Activated T-cell treated with anti-CD3 and anti-CD28 coated beads, Interleukin-2, amount 50 U/mL, for 24 hours (primary cell): ENCODE data around the gene HOXA9.

ENCODE experiments used
- DNase-seq: peaks from one replicate; pipeline ENCODE4 v3.0.0-alpha.2; 2020
- H3K27ac Mint-ChIP-seq: 2 replicates; pipeline ENCODE4 v1.8.0; 2020; ENCODE audit warnings: mild to moderate bottlenecking, mixed read lengths
- H3K27me3 Mint-ChIP-seq: 2 replicates; pipeline ENCODE4 v1.8.0; 2020; ENCODE audit warnings: mixed read lengths
- H3K36me3 Mint-ChIP-seq: 2 replicates; pipeline ENCODE4 v1.8.0; 2020; ENCODE audit warnings: low read depth, mixed read lengths
- H3K4me1 Mint-ChIP-seq: 2 replicates; pipeline ENCODE4 v1.8.0; 2020; ENCODE audit warnings: low read depth, mixed read lengths
- H3K4me3 Mint-ChIP-seq: 2 replicates; pipeline ENCODE4 v1.8.0; 2020; ENCODE audit warnings: mild to moderate bottlenecking, moderate library complexity, mixed read lengths
- H3K9me3 Mint-ChIP-seq: 2 replicates; pipeline ENCODE4 v1.8.0; 2020; ENCODE audit warnings: mixed read lengths

Gene HOXA9

DNA sequence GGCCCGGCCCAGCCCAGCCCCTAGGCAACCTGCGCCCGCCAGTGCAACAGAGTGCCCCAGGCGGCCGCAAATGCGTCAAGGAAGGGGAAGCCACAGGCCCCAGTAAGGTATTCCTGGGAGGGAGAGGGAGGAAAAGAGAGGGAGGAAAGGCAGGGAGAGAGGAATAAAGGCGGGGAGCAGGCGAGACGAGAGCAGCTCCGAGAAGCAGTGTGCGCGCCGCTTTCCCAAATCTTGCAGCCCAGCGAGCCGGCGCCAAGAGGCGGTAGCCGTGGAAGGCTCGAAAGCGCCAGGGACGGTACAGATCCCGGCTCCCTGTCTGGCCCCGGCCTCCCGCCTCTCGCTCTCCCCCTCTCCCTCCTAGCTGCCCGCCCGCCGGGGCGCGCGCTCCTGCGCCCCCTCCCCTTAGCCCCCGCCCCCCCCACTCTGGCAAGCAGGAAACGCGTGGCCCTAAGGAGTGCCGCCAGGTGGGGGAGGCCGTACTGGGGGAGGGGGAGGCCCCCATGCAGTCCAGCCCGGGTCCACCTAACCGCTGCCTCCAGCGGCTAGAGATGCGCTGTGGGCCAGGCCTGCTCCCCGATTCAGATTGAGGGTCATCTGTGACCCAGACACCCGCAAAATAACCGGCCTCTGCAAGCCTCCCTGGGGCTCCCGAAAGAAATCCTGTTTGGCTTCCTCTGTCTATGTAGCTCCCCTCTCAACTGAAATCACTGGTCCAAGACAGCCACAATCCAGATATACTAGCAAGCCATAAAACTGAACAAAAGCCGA lies 4.5 kb upstream of the HOXA9 start:
- H3K27ac Mint-ChIP-seq = no peak overlapping the region

DNA sequence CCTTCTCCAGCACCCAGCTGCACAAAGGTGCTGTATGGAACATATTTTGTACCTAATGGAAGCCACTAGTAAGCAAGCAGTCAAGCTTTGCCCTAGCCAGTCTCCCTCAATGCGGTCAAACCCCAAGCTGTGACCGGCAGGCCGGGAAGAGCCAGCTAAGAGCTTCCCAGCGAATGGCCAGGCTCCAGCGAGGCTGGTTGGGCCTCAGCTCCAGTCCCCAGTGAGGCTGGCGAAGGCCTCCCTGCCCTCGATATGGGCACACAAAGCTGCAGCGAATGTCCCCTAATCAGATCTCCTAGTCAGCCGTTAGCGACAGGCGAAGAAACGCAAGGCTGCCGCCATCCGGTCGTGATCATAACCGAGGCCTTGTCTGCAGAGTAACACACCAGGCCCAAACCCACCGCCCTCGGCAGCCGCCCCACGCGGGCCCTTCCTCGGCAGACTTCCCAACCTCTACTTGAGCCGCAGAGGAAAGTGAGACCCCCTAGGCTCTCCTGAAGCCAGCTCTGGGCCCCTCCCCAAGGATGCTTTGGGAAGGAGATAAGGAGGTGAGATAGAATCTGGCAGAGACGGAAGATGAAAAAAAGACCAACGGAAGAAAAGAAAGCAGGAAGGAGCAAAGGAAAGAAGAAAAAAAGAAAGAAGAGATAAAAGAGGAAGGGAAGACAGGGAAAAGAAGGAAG lies 3.1 kb upstream of the HOXA9 start:
- peak; percentile 59 for DNase-seq
- Mint-ChIP-seq H3K4me1 (peaks cover 49% of the 10 kb centered on the region), H3K9me3 (no peaks in the 10 kb centered on the region), H3K4me3 (no peak overlapping the region), H3K36me3 (no peaks in the 10 kb centered on the region), H3K27me3 (peaks cover 84% of the 10 kb centered on the region), H3K27ac (peak overlapping the region; percentile 30)

More for the DNA sequence above, 4.5 kb upstream of the HOXA9 start:
- peak; percentile 32 for DNase-seq
- H3K9me3 Mint-ChIP-seq = no peaks in the 10 kb centered on the region
- peaks cover 41% of the 10 kb centered on the region for H3K4me1 Mint-ChIP-seq
- H3K36me3 Mint-ChIP-seq = no peaks in the 10 kb centered on the region
- no peak overlapping the region for H3K4me3 Mint-ChIP-seq
- H3K27me3 Mint-ChIP-seq = peaks cover 78% of the 10 kb centered on the region

DNA sequence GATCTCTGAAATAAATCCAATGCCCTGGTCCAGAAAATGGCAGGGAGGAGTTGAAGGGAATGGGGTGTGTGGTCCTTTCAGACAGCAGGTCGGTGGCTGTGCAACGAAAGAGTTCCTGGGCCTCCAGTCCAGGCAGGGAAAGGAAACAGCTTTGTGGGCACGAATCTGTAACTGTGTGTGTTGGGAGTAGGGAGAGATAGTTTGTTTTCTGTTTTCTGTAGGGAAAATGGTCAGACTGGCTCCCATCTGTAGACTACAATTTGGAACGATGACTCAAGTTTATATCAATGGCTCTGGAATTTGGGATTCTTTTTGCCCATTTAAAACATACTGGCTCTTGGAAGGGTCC lies 2.6 kb upstream of the HOXA9 start:
- Mint-ChIP-seq H3K4me1 (peaks cover 49% of the 10 kb centered on the region), H3K27me3 (peaks cover 89% of the 10 kb centered on the region), H3K4me3 (no peak overlapping the region), H3K27ac (peak overlapping the region; percentile 30), H3K36me3 (no peaks in the 10 kb centered on the region), H3K9me3 (no peaks in the 10 kb centered on the region)
- DNase-seq = peak; percentile 20

DNA sequence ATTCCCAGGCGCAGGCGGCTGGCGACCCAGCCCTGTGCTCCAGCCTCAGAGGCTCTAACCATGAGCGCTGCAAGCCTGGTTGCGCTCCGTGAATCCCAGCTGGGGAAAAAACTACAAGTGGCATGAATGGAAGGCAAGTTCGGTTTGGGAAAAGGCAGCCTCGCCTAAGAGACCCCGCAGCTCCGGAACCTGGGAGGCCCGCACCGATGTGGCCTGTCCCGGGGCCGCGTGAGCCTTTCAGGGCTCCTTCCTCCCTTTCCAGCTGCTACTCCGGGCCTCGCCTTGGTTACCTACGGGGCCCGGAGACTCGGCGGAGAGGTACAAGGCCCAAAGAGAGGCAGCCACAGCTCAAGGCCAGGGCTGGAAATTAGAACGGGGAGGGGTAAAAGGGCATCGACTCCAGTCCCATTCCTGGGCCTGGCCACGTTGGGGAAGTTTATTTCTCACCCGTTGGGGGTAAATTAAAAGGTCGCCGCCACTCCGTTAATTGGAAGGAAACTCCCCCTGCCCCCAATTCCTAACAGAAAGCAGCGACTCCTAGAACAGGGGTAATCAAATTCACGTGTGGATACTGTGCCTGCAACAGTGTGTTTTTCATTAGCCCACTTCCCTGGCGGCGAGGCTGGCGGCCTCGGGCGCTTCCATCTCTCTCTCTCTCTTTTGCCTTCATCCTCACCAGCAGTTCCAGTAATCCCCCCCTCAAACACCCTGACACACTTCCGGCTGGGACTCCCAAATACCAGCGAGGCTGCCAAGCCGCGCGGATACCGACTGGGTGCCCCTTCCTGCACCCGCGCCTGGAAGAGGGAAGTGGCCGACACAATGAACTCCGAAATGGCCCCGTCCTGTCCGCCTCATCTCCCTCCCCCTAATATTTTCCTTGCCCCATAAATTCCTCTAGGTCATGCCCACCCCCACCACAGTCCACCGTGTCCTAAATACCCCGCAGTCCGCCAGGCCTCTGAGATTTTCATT lies 1.5 kb upstream of the HOXA9 start:
- Mint-ChIP-seq H3K27ac (peak overlapping the region; percentile 26), H3K4me1 (peaks cover 40% of the 10 kb centered on the region), H3K4me3 (peak overlapping the region; percentile 21)

DNA sequence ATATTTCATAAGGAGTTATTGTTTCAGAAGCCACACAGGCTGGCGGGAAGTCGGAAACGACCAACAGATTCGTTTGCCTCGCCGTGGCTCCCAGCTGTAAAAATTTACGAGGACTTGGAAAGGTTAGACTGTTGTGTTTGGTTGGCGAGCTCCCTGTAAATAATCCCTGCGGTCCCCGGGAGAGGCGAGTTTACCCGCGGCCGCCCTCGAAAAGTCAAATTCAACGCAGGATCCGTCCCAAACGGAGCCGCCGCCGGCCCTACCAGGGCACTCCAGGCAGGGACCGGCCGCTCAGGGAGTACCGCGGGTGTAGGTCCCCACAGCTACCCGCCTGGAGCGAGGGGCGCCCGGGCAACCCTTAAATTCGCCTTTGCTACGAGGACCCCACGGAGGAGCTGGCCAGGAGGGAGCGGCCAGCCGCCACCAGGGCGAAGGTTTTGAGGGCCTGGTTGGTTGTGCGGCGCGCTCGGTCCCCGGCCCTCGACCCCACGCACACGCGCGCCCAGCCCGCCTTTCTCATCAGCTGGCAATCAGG lies 726 bp upstream of the HOXA9 start:
- H3K36me3 Mint-ChIP-seq = no peaks in the 10 kb centered on the region
- H3K4me1 Mint-ChIP-seq = peaks cover 36% of the 10 kb centered on the region
- peak; percentile 47 for DNase-seq
- H3K27ac Mint-ChIP-seq = peak overlapping the region; percentile 79
- no peaks in the 10 kb centered on the region for H3K9me3 Mint-ChIP-seq
- peak overlapping the region; percentile 33 for H3K4me3 Mint-ChIP-seq
- peaks cover 88% of the 10 kb centered on the region for H3K27me3 Mint-ChIP-seq

More for the DNA sequence above, 1.5 kb upstream of the HOXA9 start:
- peak; percentile 43 for DNase-seq
- H3K27me3 Mint-ChIP-seq = peaks cover 91% of the 10 kb centered on the region
- H3K36me3 Mint-ChIP-seq = no peaks in the 10 kb centered on the region
- no peaks in the 10 kb centered on the region for H3K9me3 Mint-ChIP-seq

DNA sequence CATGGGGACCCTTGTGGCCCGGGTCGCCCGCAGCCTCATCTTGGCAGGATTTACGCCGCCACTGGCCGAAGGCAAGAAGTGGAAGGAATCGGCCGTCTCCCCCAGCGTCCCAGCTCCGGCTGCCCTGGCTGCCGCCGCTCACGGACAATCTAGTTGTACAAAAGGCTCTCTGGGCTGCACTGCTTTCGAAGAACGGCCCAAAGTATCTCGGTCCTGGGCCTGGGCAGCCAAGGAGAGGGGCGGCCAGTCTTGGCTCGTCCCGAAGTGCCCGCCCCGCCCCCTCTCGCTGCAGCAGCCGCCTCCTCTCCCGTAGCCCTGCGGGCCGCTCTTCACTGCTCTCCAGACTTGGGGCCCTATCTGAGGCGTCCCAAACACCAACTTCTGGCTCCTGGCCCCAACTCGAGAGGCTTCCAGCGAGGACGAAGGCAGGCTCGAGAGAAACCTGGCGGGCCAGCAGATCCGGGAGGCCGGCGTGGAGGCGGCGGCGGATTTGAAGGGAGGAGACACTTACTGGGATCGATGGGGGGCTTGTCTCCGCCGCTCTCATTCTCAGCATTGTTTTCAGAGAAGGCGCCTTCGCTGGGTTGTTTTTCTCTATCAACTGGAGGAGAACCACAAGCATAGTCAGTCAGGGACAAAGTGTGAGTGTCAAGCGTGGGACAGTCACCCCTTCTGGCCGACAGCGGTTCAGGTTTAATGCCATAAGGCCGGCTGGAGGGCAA lies 809 bp downstream of the HOXA9 start:
- peak; percentile 53 for DNase-seq
- H3K4me3 Mint-ChIP-seq = peak overlapping the region; percentile 20
- H3K9me3 Mint-ChIP-seq = no peaks in the 10 kb centered on the region

DNA sequence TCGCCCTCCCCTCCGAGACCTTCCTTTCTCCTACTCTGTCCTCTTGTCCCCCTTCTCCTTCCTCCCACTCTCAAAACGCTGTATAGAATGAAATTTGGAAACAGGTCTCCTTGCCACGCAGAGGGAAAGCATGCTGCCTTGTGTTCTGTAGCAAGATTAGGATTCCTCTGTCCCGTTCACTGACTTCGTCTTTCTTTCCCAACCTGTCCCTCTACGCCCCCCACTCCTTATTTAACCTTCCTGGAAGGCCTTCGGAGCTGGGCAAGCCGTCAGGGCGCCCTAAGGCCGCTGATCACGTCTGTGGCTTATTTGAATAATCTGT lies 1.3 kb downstream of the HOXA9 start:
- no peaks in the 10 kb centered on the region for H3K36me3 Mint-ChIP-seq
- peaks cover 37% of the 10 kb centered on the region for H3K4me1 Mint-ChIP-seq
- H3K27ac Mint-ChIP-seq = peak overlapping the region; percentile 3
- no peaks in the 10 kb centered on the region for H3K9me3 Mint-ChIP-seq
- no peak overlapping the region for H3K4me3 Mint-ChIP-seq
- no peak for DNase-seq
- H3K27me3 Mint-ChIP-seq = peaks cover 89% of the 10 kb centered on the region

More for the DNA sequence above, 809 bp downstream of the HOXA9 start:
- H3K36me3 Mint-ChIP-seq = no peaks in the 10 kb centered on the region
- peak overlapping the region; percentile 59 for H3K27ac Mint-ChIP-seq
- H3K27me3 Mint-ChIP-seq = peaks cover 89% of the 10 kb centered on the region
- peaks cover 37% of the 10 kb centered on the region for H3K4me1 Mint-ChIP-seq

DNA sequence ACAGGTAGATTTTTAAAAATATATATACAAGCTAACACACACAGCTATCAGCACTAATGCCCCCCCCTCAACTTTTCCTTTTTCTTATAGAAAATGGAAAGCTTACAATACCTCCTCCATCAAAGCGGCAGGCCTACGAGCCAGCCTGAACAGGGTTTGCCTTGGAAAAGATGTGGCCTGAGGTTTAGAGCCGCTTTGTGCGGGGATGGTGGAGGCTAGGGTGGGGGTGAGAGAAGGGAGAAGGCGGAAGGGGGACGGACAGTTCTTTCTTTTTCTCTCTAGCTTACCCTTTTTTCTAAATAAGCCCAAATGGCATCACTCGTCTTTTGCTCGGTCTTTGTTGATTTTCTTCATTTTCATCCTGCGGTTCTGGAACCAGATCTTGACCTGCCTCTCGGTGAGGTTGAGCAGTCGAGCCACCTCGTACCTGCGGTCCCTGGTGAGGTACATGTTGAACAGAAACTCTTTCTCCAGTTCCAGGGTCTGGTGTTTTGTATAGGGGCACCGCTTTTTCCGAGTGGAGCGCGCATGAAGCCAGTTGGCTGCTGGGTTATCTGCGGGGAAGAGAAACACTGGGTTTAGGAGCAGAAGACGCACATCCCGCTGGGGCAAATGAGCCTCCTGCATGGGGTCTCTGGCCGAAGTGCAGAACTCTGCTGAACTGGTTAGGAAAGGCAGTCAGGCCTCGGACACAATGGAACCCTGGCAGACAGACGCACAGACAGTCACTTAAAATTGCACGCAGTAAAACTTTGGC lies 1.9 kb downstream of the HOXA9 start:
- H3K4me1 Mint-ChIP-seq = peaks cover 35% of the 10 kb centered on the region
- no peak overlapping the region for H3K27ac Mint-ChIP-seq
- H3K36me3 Mint-ChIP-seq = no peaks in the 10 kb centered on the region
- peak; percentile 30 for DNase-seq
- H3K27me3 Mint-ChIP-seq = peaks cover 89% of the 10 kb centered on the region
- no peak overlapping the region for H3K4me3 Mint-ChIP-seq
- H3K9me3 Mint-ChIP-seq = no peaks in the 10 kb centered on the region

DNA sequence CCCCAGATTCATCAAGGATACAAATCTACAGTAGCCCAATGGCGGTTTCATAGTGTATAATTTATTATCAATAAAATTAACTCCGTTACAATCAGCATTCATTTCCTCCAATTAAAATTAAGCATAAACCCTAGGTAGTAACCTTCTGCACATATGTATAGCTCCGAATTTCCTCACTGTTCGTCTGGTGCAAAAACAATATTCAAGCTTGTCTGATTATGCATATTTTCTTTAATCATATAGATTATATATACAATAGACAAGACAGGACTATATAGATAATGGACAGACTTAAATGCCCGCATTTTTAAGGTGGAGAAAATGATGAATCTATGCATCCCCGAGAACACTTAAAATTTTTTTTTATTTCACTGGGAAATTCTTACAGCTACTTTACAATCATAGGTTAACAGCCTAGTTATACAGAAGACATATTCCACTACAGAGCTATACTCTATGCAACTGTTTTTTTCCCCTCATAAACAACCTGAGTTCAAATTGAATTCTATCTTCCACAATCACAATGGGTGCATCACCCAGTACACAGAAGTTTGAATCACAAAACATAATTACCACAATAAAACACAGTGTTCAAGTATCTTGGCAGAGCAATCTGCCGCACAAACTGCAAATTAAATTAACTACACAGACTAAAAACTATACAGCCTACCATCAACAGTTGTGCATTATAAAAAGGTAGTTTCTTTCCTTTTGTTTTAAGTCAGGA lies 2.6 kb downstream of the HOXA9 start:
- DNase-seq = no peak
- Mint-ChIP-seq H3K9me3 (no peaks in the 10 kb centered on the region), H3K4me3 (no peak overlapping the region), H3K27me3 (peaks cover 89% of the 10 kb centered on the region), H3K4me1 (peaks cover 37% of the 10 kb centered on the region), H3K27ac (no peak overlapping the region), H3K36me3 (no peaks in the 10 kb centered on the region)

DNA sequence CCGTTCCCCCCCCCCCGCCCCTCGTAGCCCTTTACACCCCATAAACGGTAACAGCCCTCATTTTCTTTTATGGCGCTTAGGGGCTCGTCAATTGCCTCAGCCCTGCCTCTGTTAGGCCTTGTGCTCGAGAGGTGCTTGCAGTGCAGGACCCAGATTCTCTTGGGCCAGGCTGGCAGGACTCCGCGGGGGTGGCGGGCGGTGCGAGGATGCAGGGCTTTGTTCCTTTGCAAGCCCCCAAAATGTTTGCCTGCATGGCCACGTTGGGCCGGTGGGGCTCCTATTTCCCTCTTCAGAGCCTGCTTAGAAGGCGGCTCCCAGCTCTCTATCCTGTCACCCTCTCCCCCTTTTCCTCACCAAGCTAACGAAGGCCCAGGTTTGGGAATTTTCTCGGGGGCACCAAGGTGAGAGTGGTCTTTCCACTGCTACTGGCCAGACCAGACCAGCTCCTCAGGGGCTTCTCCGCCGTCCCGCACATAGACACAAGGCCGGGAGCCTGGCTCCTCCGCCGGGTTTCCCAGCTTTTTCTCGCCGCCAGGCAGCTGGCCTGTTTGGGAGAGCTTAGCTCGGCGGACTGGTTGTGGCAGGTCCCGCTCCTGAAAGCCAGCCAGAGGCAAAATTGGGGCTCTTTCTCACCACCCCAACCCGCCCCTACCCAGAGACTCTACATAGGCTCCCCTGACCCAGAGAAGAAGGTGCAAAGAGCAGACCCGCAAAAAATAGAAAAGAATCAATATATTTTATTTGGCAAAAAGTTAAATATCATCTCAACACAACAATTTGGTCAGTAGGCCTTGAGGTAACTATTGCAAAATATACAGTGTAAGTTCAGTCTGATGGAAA lies 3.4 kb downstream of the HOXA9 start:
- H3K4me3 Mint-ChIP-seq = no peak overlapping the region
- peaks cover 37% of the 10 kb centered on the region for H3K4me1 Mint-ChIP-seq
- peaks cover 89% of the 10 kb centered on the region for H3K27me3 Mint-ChIP-seq
- H3K36me3 Mint-ChIP-seq = no peaks in the 10 kb centered on the region
- no peak overlapping the region for H3K27ac Mint-ChIP-seq
- DNase-seq = peak; percentile 31
- H3K9me3 Mint-ChIP-seq = no peaks in the 10 kb centered on the region

DNA sequence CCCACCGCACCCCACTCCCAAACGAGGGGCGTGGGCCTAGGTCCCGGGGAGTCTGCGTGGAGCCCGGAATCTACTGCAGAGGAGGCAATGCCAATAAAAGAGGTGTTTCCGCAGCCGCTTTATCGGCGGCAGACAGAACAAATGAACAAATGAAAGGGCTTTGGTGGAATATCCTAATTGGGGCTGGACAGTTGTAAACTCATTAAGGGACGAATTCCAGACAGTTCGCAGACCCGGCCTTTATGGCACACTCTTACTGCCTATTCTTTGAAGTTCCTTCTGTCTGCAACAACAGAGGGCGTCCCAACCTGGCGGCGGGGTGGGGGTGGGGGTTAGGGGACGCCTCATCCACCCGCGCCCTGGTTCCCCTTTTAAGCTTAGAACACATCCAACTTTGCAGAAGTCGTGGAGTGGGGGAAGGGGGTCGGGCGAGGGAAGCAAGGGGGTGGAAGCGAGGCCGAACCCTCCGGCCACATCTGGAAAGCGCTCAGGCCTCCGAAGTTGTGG lies 4.1 kb downstream of the HOXA9 start:
- Mint-ChIP-seq H3K9me3 (no peaks in the 10 kb centered on the region), H3K27me3 (peaks cover 88% of the 10 kb centered on the region), H3K27ac (no peak overlapping the region), H3K36me3 (no peaks in the 10 kb centered on the region), H3K4me3 (peak overlapping the region; percentile 69), H3K4me1 (peaks cover 38% of the 10 kb centered on the region)
- DNase-seq = no peak

DNA sequence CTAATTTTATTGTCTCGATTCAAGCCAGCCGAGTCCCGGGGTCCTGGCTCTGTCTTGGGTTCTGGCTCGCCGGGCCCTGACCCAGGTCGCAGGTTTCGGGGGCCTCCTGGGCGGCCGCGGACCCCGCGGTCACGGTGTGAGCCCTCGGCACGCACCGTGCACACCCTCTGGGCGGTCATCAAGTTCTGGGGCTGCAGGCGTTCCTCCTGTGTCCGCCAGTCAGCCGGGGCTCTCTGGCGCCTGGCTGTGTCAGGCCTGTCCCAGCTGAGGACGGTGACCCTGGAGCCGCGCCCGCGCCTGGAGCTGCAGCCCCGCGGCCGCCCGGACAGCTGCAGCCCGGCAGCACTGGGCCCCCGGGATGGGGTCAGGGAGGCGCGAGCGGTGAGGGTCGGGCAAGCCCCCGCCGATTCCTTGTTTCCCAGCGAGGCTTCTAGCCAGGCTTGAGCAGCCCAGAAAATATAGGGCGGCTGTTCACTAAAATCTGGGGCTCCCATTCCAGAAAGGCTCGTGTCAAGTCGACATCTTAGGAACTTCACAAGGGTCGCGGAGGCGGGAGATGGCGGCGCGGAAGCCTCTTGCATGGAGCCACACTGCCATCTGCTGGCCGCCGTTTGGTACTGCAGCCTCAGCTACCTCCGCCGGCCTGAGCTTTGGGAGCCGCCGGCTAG lies 4.7 kb downstream of the HOXA9 start:
- peaks cover 89% of the 10 kb centered on the region for H3K27me3 Mint-ChIP-seq
- H3K9me3 Mint-ChIP-seq = no peaks in the 10 kb centered on the region
- DNase-seq = peak; percentile 92
- no peak overlapping the region for H3K27ac Mint-ChIP-seq
- H3K4me3 Mint-ChIP-seq = peak overlapping the region; percentile 69
- H3K36me3 Mint-ChIP-seq = no peaks in the 10 kb centered on the region
- peaks cover 38% of the 10 kb centered on the region for H3K4me1 Mint-ChIP-seq
